Stomach (tissue), 9 donors: ENCODE measurements around the gene ZNF214. TPM values are rescaled to one million over a fixed set of nuclear protein-coding genes. Genes with fewer than 3 reads are reported as not detected.
A peak's percentile ranks its signal among the peaks of the same experiment; 100 is the strongest.

Source experiments
- DNase-seq, 2 donors: peaks; one replicate each; pipeline versions ENCODE4 v3.0.0 to v3.0.0-alpha.2; 2013 to 2019
- H3K27ac ChIP-seq, 5 donors: fragments of 200-600 bp in 4 of 5; sonication (generic) in 4 of 5; one replicate each; pipeline ENCODE4 v1.5.1; 2013 to 2019; ENCODE audit warnings: mild to moderate bottlenecking in 1 of 5, moderate library complexity in 1 of 5
- H3K27me3 ChIP-seq, 3 donors: fragments of 200-600 bp; sonication (generic); one replicate each; pipeline ENCODE4 v1.5.1; 2017 to 2019; ENCODE audit warnings: mixed run types in 1 of 3
- H3K36me3 ChIP-seq, 4 donors: fragments of 200-600 bp; sonication (generic); 1 replicate in 3 of 4; 2 replicates in 1 of 4; pipeline ENCODE4 v1.5.1; 2016 to 2019
- H3K4me1 ChIP-seq, 4 donors: fragments of 200-600 bp; sonication (generic); one replicate each; pipeline ENCODE4 v1.5.1; 2016 to 2019
- H3K4me3 ChIP-seq, 4 donors: fragments of 200-600 bp; sonication (generic) in 3 of 4; one replicate each; pipeline ENCODE4 v1.5.1; 2016 to 2019; ENCODE audit warnings: mild to moderate bottlenecking in 1 of 4
- H3K9me3 ChIP-seq, 4 donors: fragments of 200-600 bp; sonication (generic); one replicate each; pipeline ENCODE4 v1.5.1; 2016 to 2019
- EP300 ChIP-seq: sonication (generic); formaldehyde crosslinking; IDR thresholded peaks from one replicate; pipeline ENCODE4 v1.6.1; 2017; ENCODE audit warnings: antibody characterized with exemption
- POLR2A ChIP-seq, 4 donors: fragments of 450-650 bp; IDR thresholded peaks; one replicate each; pipeline ENCODE4 v1.6.1; 2016; ENCODE audit warnings: antibody characterized with exemption in 4 of 4, control low read depth in 2 of 4, mild to moderate bottlenecking in 1 of 4, moderate library complexity in 1 of 4
- POLR2AphosphoS5 ChIP-seq, 3 donors: sonication (generic); formaldehyde crosslinking; IDR thresholded peaks; one replicate each; pipeline ENCODE4 v1.6.1; 2016; ENCODE audit warnings: antibody characterized with exemption in 3 of 3
- WGBS, 5 donors: extraction: QIAGEN DNeasy Blood & Tissue Kit in 3 of 5; methylation state at CpG; one replicate each; pipeline versions ENCODE4 v1.1.5 to v1.1.7; 2013 to 2018; 5-methylcytosine and 5-hydroxymethylcytosine counted together
- intact Hi-C: fragments of 100-400 bp; cut with DNase I; formaldehyde crosslinking; loops from one replicate; pipeline ENCODE4 v1.15.1; 2023; ENCODE audit warnings: low total_unique reads
- polyA plus RNA-seq, 3 donors: library from polyadenylated mRNA; stranded (reverse); fragments of 200-250 nt; gene quantifications; one replicate each; pipeline ENCODE4 v1.2.3, GENCODE V29; 2013
- total RNA-seq, 5 donors: library from RNA; depleted of rRNA; stranded (reverse); fragments of >200 nt; gene quantifications; one replicate each; pipeline versions ENCODE4 v1.1.0 to v1.2.3, GENCODE V29; 2014 to 2016
- TF ChIP-seq, protein P1 (sequence below), 7 experiments: fragments of 450-650 bp in 4 of 7; fragments of 200-600 bp in 3 of 7; sonication (generic) in 3 of 7; IDR thresholded peaks; one replicate each; pipeline ENCODE4 v1.5.1; 2016 to 2019; ENCODE audit warnings: antibody characterized with exemption in 7 of 7, control low read depth in 2 of 7, mild to moderate bottlenecking in 1 of 7
- donor health status: healthy with polysubstance abuse.
- donor health status: Bipolar disorder and iron deficiency.
- donor health status: healthy.

The ZNF214 gene
- total and polyA plus RNA-seq, 8 donors, result 0.37 to 4.0 (median 0.62) TPM; not detected in 2

DNA sequence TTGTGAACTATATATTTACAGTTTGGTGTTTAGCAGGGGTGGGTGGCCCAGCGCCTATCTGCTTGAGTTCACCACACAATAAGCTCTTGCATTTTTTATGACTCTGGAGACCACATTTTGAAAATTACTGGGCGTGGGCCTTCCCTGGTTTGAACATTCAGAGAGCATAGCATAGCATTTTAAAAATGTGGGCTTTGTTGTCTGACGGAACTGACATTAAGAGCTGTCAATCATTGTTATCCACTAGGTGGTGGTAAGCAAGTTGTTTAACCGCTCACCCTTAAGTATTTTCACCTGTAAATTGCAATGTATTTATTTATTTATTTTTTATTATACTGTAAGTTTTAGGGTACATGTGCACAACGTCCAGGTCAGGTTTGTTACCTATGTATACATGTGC lies 1.2 kb upstream of the ZNF214 start:
- intact Hi-C loops, result no loop called here
- peaks cover 0 to 18% (median 17%) of the 10 kb centered on the region in 4 donors for H3K4me1 ChIP-seq
- 81 to 91% (median 83%) methylated on average over 5 of the region's 5 CpGs for WGBS, 5 donors
- H3K9me3 ChIP-seq, result no peaks in the 10 kb centered on the region
- H3K27ac ChIP-seq, result no peak overlapping the region
- no peak for DNase-seq
- peaks cover 0 to 6% (median 0%) of the 10 kb centered on the region in 3 donors for H3K27me3 ChIP-seq
- no peak for TF ChIP-seq EP300
- TF ChIP-seq, protein P1, sequence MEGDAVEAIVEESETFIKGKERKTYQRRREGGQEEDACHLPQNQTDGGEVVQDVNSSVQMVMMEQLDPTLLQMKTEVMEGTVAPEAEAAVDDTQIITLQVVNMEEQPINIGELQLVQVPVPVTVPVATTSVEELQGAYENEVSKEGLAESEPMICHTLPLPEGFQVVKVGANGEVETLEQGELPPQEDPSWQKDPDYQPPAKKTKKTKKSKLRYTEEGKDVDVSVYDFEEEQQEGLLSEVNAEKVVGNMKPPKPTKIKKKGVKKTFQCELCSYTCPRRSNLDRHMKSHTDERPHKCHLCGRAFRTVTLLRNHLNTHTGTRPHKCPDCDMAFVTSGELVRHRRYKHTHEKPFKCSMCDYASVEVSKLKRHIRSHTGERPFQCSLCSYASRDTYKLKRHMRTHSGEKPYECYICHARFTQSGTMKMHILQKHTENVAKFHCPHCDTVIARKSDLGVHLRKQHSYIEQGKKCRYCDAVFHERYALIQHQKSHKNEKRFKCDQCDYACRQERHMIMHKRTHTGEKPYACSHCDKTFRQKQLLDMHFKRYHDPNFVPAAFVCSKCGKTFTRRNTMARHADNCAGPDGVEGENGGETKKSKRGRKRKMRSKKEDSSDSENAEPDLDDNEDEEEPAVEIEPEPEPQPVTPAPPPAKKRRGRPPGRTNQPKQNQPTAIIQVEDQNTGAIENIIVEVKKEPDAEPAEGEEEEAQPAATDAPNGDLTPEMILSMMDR (IDR thresholded peaks at IDR 0.05), result no peak
- no peak for TF ChIP-seq POLR2A (IDR thresholded peaks at IDR 0.05)
- no peak for TF ChIP-seq POLR2AphosphoS5 (IDR thresholded peaks at IDR 0.05)
- H3K4me3 ChIP-seq, result no peak overlapping the region
- no peaks in the 10 kb centered on the region for H3K36me3 ChIP-seq

DNA sequence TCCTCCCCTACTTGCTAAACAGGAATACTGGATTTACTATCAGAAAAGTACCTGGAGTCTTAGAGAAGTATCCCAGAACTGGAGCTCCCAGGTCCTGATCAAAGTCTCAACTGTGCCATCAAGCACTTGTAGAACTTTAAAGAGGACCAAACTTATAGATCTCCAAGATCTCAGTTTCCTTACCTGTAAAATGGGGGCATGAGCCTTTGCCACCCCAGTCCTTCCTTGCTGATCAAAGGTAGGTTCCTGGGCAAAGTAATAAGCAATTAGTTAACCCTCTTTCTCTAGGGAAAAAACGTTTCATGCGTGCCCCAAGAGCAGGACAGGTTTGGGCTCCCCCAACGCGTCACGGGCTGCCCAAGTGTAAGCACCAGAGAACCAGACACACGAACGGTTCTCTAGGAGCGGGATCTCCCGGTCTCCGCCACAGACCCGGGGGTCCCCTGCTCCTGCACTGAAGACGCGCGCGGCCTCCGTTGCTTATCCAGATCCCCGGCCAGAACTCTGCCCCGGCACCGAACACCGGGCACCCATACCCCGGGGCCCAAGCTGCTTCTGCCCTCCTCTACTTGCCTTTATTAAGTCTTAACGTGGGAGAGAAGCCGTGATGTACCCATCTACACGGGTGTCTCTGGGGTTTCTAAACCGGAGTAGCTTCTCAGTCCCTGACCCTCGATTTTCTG lies 505 bp downstream of the ZNF214 start:
- Histone ChIP-seq H3K4me3 (peak overlapping the region; percentile 52 to 68 (median 66)), H3K9me3 (no peaks in the 10 kb centered on the region), H3K4me1 (peaks cover 0 to 18% (median 17%) of the 10 kb centered on the region in 4 donors), H3K36me3 (no peaks in the 10 kb centered on the region), H3K27me3 (peaks cover 0 to 6% (median 0%) of the 10 kb centered on the region in 3 donors), H3K27ac (peak overlapping the region; percentile 22 to 83 (median 78))
- WGBS, 5 donors, result 3 to 6% (median 4%) methylated on average over 21 to 26 of the region's 26 CpGs
- peak in 1 of 2 donors; percentile 56 for DNase-seq
- no peak for TF ChIP-seq EP300
- TF ChIP-seq POLR2A (IDR thresholded peaks at IDR 0.05), result no peak
- TF ChIP-seq, protein P1 (IDR thresholded peaks at IDR 0.05), result no peak
- TF ChIP-seq POLR2AphosphoS5 (IDR thresholded peaks at IDR 0.05), result no peak
- intact Hi-C loops, result no loop called here

DNA sequence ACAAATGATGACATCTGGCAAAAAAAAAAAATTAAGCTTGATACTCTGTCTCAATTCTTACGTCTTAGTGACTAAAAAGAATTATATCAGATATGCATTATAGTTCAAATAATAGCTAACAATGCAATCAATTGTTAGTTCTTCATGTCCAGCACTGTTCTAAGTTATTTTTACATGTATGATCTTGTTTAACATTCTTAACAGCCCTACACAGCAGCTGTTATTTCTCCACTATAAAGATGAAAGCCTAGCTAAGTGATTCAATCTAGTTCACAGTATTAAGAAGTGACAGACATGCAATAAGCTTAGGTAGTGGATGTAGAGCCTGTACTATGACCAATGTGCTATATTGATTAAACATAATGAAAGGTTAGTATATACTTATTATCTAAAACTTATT lies 4.1 kb downstream of the ZNF214 start:
- Histone ChIP-seq H3K27ac (no peak overlapping the region), H3K27me3 (peaks cover 0 to 6% (median 0%) of the 10 kb centered on the region in 3 donors), H3K9me3 (no peaks in the 10 kb centered on the region), H3K4me1 (peaks cover 0 to 17% (median 14%) of the 10 kb centered on the region in 4 donors), H3K4me3 (no peak overlapping the region), H3K36me3 (no peaks in the 10 kb centered on the region)
- intact Hi-C loops, result no loop called here
- no peak for TF ChIP-seq POLR2A (IDR thresholded peaks at IDR 0.05)
- no peak for DNase-seq
- 25 to 62% (median 49%) methylated on average over 1 of the region's 1 CpG for WGBS, 5 donors

DNA sequence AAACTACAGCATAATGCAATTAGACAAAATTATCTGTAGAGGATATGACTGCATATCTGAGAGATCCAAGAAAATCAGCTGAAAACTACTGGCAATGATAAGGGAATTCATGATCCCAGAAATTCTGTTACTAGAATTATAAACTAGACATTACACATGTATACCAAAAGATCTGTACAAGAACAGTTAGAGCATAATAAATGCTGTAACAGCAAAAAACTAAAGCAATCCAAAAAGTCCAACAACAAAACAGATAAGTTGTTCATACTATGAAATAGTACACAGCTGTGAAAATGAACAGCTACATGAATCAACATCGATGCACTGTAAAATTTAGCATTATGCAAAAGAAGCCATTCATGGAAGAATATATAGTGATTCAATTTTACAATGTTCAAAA lies 6.0 kb downstream of the ZNF214 start:
- H3K4me3 ChIP-seq, result no peak overlapping the region
- 87 to 100% (median 96%) methylated on average over 1 of the region's 1 CpG for WGBS, 5 donors
- DNase-seq, result no peak
- peaks cover 0 to 3% (median 0%) of the 10 kb centered on the region in 4 donors for H3K4me1 ChIP-seq
- H3K9me3 ChIP-seq, result no peaks in the 10 kb centered on the region
- no peak for TF ChIP-seq EP300
- no peak for TF ChIP-seq POLR2A (IDR thresholded peaks at IDR 0.05)
- TF ChIP-seq POLR2AphosphoS5 (IDR thresholded peaks at IDR 0.05), result no peak
- TF ChIP-seq, protein P1 (IDR thresholded peaks at IDR 0.05), result no peak
- no peak overlapping the region for H3K27ac ChIP-seq
- H3K36me3 ChIP-seq, result no peaks in the 10 kb centered on the region
- H3K27me3 ChIP-seq, result no peaks in the 10 kb centered on the region
- intact Hi-C loops, result no loop called here

DNA sequence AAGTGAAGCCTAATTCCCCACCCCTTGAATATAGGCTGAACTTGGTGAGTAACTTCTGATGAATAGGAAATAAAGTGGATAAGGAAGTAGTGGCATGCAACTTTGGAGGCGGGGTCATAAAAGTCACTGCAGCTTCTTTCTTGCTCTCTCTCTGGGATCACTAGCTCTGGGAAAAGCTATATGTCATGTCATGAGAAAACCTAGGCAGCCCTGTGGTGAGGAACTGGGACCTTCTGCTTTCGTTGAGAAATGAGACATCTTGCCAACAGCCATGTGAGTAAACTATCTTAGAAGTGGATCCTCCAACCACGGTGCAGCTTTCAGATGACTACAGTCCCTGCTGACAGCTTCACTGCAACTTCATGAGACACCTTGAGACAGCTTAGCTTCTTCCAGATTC lies 15.7 kb downstream of the ZNF214 start:
- peak in 1 of 2 donors; percentile 18 for DNase-seq
- Histone ChIP-seq H3K4me3 (no peak overlapping the region), H3K9me3 (peaks cover 0 to 5% (median 1%) of the 10 kb centered on the region in 4 donors), H3K27ac (no peak overlapping the region), H3K27me3 (no peaks in the 10 kb centered on the region), H3K4me1 (no peaks in the 10 kb centered on the region), H3K36me3 (peaks cover 0 to 27% (median 19%) of the 10 kb centered on the region in 4 donors)
- WGBS, 5 donors, result 44 to 72% (median 58%) methylated on average over 3 of the region's 3 CpGs
- TF ChIP-seq, protein P1 (IDR thresholded peaks at IDR 0.05), result no peak
- TF ChIP-seq POLR2A (IDR thresholded peaks at IDR 0.05), result no peak
- no peak for TF ChIP-seq POLR2AphosphoS5 (IDR thresholded peaks at IDR 0.05)
- no peak for TF ChIP-seq EP300
- intact Hi-C loops, result no loop called here
